ENCODE data around the gene SERINC5.
"Not testable (repeated sequence)": the region's sequence is repeated elsewhere in the genome, so short reads cannot be mapped to it uniquely, and the experiment has no call there.

Gene SERINC5

DNA sequence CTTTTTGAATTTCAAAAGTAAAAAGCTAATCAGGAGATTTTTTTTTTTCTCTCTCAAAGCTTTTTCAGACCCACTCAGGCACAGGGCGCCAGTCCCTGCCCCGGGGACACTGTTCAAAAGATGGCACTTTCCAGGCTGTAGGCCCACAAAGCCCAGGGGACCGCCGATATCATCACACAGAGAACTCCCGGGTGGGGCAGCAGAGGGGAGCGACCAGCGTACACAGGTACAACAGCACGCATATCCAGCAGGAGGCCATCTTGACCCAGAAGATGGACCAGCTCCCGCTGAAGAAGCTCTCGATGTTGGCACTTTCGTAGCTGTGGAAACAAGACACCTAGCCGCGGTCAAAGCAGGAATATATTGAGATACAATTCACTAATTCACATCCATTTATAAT lies 112.4 kb downstream of the SERINC5 start:
- H3K36me3 ChIP-seq (ENCODE audit: control insufficient read depth, insufficient read depth, low read length), result peaks cover 3% of the 10 kb centered on the region; the same call in 1 of the 2 replicates
- no CpG with 5 or more reads among the region's 13 CpGs for WGBS (ENCODE audit: insufficient coverage, insufficient read length)

DNA sequence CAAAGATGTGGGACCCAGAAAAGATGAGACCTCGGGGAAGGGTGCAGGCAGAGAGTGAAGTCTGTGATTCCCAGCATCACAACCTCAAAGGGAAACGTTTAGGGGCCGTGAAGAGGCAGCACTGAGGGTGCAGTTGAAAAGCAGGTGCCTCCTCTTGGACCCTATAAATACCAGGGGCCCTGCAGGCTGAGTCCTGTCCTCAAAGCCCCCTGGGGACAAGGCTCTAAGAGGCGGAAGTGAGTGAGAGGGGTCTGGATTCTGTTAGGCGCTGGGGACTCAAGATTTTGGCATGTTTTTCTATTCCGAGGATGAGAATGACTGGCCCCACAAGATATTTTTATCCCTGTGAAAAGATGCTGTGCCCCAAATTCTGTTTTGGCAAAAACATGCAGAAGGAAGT lies 112.9 kb downstream of the SERINC5 start:
- no CpG with 5 or more reads among the region's 6 CpGs for WGBS (ENCODE audit: insufficient coverage, insufficient read length)
- Histone ChIP-seq H3K27ac (ENCODE audit: low read length) (no peak overlapping the region), H3K27me3 (ENCODE audit: control insufficient read depth, insufficient read depth, low read length) (no peaks in the 10 kb centered on the region), H3K36me3 (ENCODE audit: control insufficient read depth, insufficient read depth, low read length) (peaks cover 3% of the 10 kb centered on the region; the same call in 1 of the 2 replicates), H3K4me1 (ENCODE audit: control insufficient read depth, insufficient read depth, low read length) (peaks cover 4% of the 10 kb centered on the region), H3K4me3 (ENCODE audit: low read length) (no peak overlapping the region), H3K9me3 (ENCODE audit: control insufficient read depth, insufficient read depth, low read length) (no peaks in the 10 kb centered on the region)
- no peak for DNase-seq (ENCODE audit: low read depth, low spot score)

More for the DNA sequence above, 112.4 kb downstream of the SERINC5 start:
- H3K9me3 ChIP-seq (ENCODE audit: control insufficient read depth, insufficient read depth, low read length), result no peaks in the 10 kb centered on the region
- H3K27me3 ChIP-seq (ENCODE audit: control insufficient read depth, insufficient read depth, low read length), result no peaks in the 10 kb centered on the region
- no peak overlapping the region for H3K27ac ChIP-seq (ENCODE audit: low read length)
- no peak for DNase-seq (ENCODE audit: low read depth, low spot score)
- peaks cover 4% of the 10 kb centered on the region for H3K4me1 ChIP-seq (ENCODE audit: control insufficient read depth, insufficient read depth, low read length)
- no peak overlapping the region for H3K4me3 ChIP-seq (ENCODE audit: low read length)

DNA sequence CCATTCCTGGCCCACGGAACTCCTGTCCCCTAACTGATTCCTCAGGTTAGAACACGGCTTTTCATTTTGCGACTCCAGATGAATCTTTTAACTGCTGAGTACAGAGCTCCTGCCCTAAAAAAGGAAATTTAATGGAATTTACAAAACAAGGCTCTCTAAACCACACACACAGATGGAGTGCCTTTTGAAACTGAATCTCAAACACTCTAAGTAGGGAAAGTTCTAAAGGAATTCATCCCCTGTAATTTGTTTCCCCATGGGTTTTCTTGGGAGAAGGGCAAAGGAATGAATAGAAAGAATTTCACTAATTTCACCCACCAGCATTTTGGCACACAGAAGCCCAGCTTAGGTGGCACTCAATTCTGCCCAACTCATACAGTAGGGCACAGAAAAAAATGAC lies 114.2 kb downstream of the SERINC5 start:
- H3K36me3 ChIP-seq (ENCODE audit: control insufficient read depth, insufficient read depth, low read length), result peaks cover 3% of the 10 kb centered on the region; the same call in 1 of the 2 replicates
- no peaks in the 10 kb centered on the region for H3K9me3 ChIP-seq (ENCODE audit: control insufficient read depth, insufficient read depth, low read length)
- DNase-seq (ENCODE audit: low read depth, low spot score), result no peak
- no CpG with 5 or more reads among the region's 3 CpGs for WGBS (ENCODE audit: insufficient coverage, insufficient read length)
- H3K4me3 ChIP-seq (ENCODE audit: low read length), result no peak overlapping the region
- H3K27me3 ChIP-seq (ENCODE audit: control insufficient read depth, insufficient read depth, low read length), result no peaks in the 10 kb centered on the region
- H3K4me1 ChIP-seq (ENCODE audit: control insufficient read depth, insufficient read depth, low read length), result peaks cover 4% of the 10 kb centered on the region
- no peak overlapping the region for H3K27ac ChIP-seq (ENCODE audit: low read length)

- WGBS (ENCODE audit: insufficient coverage, insufficient read length), result no CpG with 5 or more reads among the region's 13 CpGs
- Histone ChIP-seq H3K36me3 (ENCODE audit: control insufficient read depth, insufficient read depth, low read length) (peaks cover 3% of the 10 kb centered on the region; the same call in 1 of the 2 replicates), H3K9me3 (ENCODE audit: control insufficient read depth, insufficient read depth, low read length) (no peaks in the 10 kb centered on the region), H3K27ac (ENCODE audit: low read length) (no peak overlapping the region), H3K27me3 (ENCODE audit: control insufficient read depth, insufficient read depth, low read length) (no peaks in the 10 kb centered on the region), H3K4me3 (ENCODE audit: low read length) (no peak overlapping the region), H3K4me1 (ENCODE audit: control insufficient read depth, insufficient read depth, low read length) (peaks cover 4% of the 10 kb centered on the region)
- DNase-seq (ENCODE audit: low read depth, low spot score), result peak; percentile 55
Observed at GRCh38 chr5:80141147-80141671, 114.6 kb downstream of the SERINC5 start.

DNA sequence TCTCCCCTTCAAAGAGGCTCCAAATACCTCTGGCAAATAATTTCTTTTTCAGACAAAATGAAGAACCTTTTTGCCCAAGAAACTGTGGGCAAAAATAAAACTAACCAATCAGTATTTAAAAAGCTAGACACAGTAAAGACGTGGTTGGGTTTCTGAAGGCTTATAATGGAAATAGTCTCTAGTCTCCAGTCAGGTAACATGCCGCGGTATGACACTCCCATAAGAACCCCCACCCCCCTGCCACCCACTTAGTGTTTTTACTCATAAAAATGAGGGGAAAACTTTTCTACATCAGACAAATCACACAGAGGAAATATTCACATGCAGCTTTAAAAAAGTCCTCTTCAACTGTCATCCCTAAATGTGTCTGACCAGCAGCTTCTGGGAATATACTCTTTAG lies 115.4 kb downstream of the SERINC5 start:
- no peak for DNase-seq (ENCODE audit: low read depth, low spot score)
- H3K4me3 ChIP-seq (ENCODE audit: low read length), result no peak overlapping the region
- no CpG with 5 or more reads among the region's 3 CpGs for WGBS (ENCODE audit: insufficient coverage, insufficient read length)
- peaks cover 4% of the 10 kb centered on the region for H3K4me1 ChIP-seq (ENCODE audit: control insufficient read depth, insufficient read depth, low read length)
- no peaks in the 10 kb centered on the region for H3K9me3 ChIP-seq (ENCODE audit: control insufficient read depth, insufficient read depth, low read length)
- peaks cover 3% of the 10 kb centered on the region; the same call in 1 of the 2 replicates for H3K36me3 ChIP-seq (ENCODE audit: control insufficient read depth, insufficient read depth, low read length)
- H3K27me3 ChIP-seq (ENCODE audit: control insufficient read depth, insufficient read depth, low read length), result no peaks in the 10 kb centered on the region
- no peak overlapping the region for H3K27ac ChIP-seq (ENCODE audit: low read length)

DNA sequence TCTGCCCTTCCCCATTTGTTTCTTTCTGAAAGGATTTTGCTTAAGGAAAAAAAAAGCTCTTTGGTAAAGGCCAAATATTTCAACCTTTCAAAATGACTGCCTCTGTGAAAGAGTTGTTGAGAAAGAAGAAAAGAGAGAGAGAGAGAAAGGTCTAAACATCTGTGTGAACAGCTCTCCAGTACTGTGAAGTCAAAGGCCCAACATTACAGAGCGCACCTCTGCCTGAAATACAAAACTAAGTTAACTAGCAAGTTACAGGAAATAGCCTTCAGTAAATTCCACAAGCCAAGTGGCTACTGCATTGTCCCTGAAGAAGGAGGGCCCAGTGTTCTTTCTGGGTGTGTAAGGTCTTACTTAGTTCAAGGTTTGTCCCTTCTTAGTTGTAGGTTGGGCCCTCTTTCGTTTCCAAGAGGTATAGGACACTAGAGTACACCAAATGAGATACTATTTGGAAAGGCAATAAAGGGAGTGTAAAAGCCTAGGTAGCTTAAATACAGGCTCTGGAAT lies 116.3 kb downstream of the SERINC5 start:
- Histone ChIP-seq H3K9me3 (ENCODE audit: control insufficient read depth, insufficient read depth, low read length) (no peaks in the 10 kb centered on the region), H3K4me1 (ENCODE audit: control insufficient read depth, insufficient read depth, low read length) (peaks cover 4% of the 10 kb centered on the region), H3K27me3 (ENCODE audit: control insufficient read depth, insufficient read depth, low read length) (no peaks in the 10 kb centered on the region), H3K4me3 (ENCODE audit: low read length) (no peak overlapping the region), H3K27ac (ENCODE audit: low read length) (no peak overlapping the region), H3K36me3 (ENCODE audit: control insufficient read depth, insufficient read depth, low read length) (peaks cover 3% of the 10 kb centered on the region; the same call in 1 of the 2 replicates)
- no peak for DNase-seq (ENCODE audit: low read depth, low spot score)
- no CpG with 5 or more reads among the region's 2 CpGs for WGBS (ENCODE audit: insufficient coverage, insufficient read length)

DNA sequence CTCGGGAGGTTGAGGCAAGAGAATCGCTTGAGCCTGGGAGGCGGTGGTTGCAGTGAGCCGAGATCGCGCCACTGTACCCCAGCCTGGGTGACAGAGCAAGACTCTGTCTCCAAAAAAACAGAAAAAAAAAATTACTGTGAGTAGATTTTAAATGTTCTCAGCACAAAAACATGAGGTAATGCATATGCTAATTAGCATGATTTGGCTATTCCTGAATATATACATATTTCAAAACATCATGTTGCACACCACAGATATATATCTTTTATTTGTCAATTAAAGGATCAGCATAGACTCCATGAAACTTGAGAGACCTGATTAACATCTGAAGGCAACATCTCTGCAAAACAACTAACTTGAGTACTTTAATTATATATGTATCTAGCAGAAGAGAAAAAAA lies 117.4 kb downstream of the SERINC5 start:
- no peak overlapping the region for H3K27ac ChIP-seq (ENCODE audit: low read length)
- WGBS (ENCODE audit: insufficient coverage, insufficient read length), result no CpG with 5 or more reads among the region's 6 CpGs
- no peaks in the 10 kb centered on the region for H3K9me3 ChIP-seq (ENCODE audit: control insufficient read depth, insufficient read depth, low read length)
- peaks cover 5% of the 10 kb centered on the region for H3K4me1 ChIP-seq (ENCODE audit: control insufficient read depth, insufficient read depth, low read length)
- no peak overlapping the region for H3K4me3 ChIP-seq (ENCODE audit: low read length)
- H3K27me3 ChIP-seq (ENCODE audit: control insufficient read depth, insufficient read depth, low read length), result no peaks in the 10 kb centered on the region
- no peak for DNase-seq (ENCODE audit: low read depth, low spot score)
- H3K36me3 ChIP-seq (ENCODE audit: control insufficient read depth, insufficient read depth, low read length), result no peaks in the 10 kb centered on the region; the same call in 1 of the 2 replicates

GRCh38 chr5:80136798-80137197 lies 119.0 kb downstream of the SERINC5 start:
- not testable (repeated sequence) for H3K9me3 ChIP-seq (ENCODE audit: control insufficient read depth, insufficient read depth, low read length); H3K27me3 ChIP-seq (ENCODE audit: control insufficient read depth, insufficient read depth, low read length); H3K4me3 ChIP-seq (ENCODE audit: low read length); H3K36me3 ChIP-seq (ENCODE audit: control insufficient read depth, insufficient read depth, low read length); DNase-seq (ENCODE audit: low read depth, low spot score); H3K27ac ChIP-seq (ENCODE audit: low read length); H3K4me1 ChIP-seq (ENCODE audit: control insufficient read depth, insufficient read depth, low read length)
- WGBS (ENCODE audit: insufficient coverage, insufficient read length), result no CpG with 5 or more reads among the region's 7 CpGs

- Histone ChIP-seq H3K4me3 (ENCODE audit: low read length) (no peak overlapping the region), H3K36me3 (ENCODE audit: control insufficient read depth, insufficient read depth, low read length) (peaks cover 4% of the 10 kb centered on the region; the same call in 1 of the 2 replicates), H3K4me1 (ENCODE audit: control insufficient read depth, insufficient read depth, low read length) (peaks cover 4% of the 10 kb centered on the region), H3K27ac (ENCODE audit: low read length) (no peak overlapping the region), H3K27me3 (ENCODE audit: control insufficient read depth, insufficient read depth, low read length) (no peaks in the 10 kb centered on the region), H3K9me3 (ENCODE audit: control insufficient read depth, insufficient read depth, low read length) (no peaks in the 10 kb centered on the region)
- no CpG with 5 or more reads among the region's 3 CpGs for WGBS (ENCODE audit: insufficient coverage, insufficient read length)
- no peak for DNase-seq (ENCODE audit: low read depth, low spot score)
Observed at GRCh38 chr5:80134876-80135275, 121.0 kb downstream of the SERINC5 start.

GRCh38 chr5:80129146-80129545 lies 126.7 kb downstream of the SERINC5 start:
- no peak for DNase-seq (ENCODE audit: low read depth, low spot score)
- Histone ChIP-seq H3K4me1 (ENCODE audit: control insufficient read depth, insufficient read depth, low read length) (peaks cover 3% of the 10 kb centered on the region; the same call in 1 of the 2 replicates), H3K27ac (ENCODE audit: low read length) (no peak overlapping the region), H3K36me3 (ENCODE audit: control insufficient read depth, insufficient read depth, low read length) (peaks cover 4% of the 10 kb centered on the region; the same call in 1 of the 2 replicates), H3K4me3 (ENCODE audit: low read length) (no peak overlapping the region), H3K27me3 (ENCODE audit: control insufficient read depth, insufficient read depth, low read length) (no peaks in the 10 kb centered on the region), H3K9me3 (ENCODE audit: control insufficient read depth, insufficient read depth, low read length) (no peaks in the 10 kb centered on the region)
- WGBS (ENCODE audit: insufficient coverage, insufficient read length), result no CpG with 5 or more reads among the region's 5 CpGs

GRCh38 chr5:80128141-80128540 lies 127.7 kb downstream of the SERINC5 start:
- Histone ChIP-seq H3K27me3 (ENCODE audit: control insufficient read depth, insufficient read depth, low read length) (no peaks in the 10 kb centered on the region), H3K4me1 (ENCODE audit: control insufficient read depth, insufficient read depth, low read length) (peaks cover 2% of the 10 kb centered on the region; the same call in 1 of the 2 replicates), H3K4me3 (ENCODE audit: low read length) (no peak overlapping the region), H3K9me3 (ENCODE audit: control insufficient read depth, insufficient read depth, low read length) (no peaks in the 10 kb centered on the region), H3K27ac (ENCODE audit: low read length) (no peak overlapping the region), H3K36me3 (ENCODE audit: control insufficient read depth, insufficient read depth, low read length) (peaks cover 4% of the 10 kb centered on the region; the same call in 1 of the 2 replicates)
- no peak for DNase-seq (ENCODE audit: low read depth, low spot score)
- WGBS (ENCODE audit: insufficient coverage, insufficient read length), result no CpG with 5 or more reads among the region's 2 CpGs
